HL-60 (cell line): ENCODE data around the gene CCDC17.

Source experiments
- GABPA ChIP-seq: IDR thresholded peaks from 2 replicates; pipeline ENCODE4 v1.6.1; 2012; ENCODE audit warnings: low read depth
- TF ChIP-seq, protein P1 (sequence below): IDR thresholded peaks from one replicate; pipeline ENCODE4 v1.5.1; 2011; ENCODE audit warnings: low read length, control low read depth, inconsistent platforms; ENCODE audit not compliant: insufficient read depth

DNA sequence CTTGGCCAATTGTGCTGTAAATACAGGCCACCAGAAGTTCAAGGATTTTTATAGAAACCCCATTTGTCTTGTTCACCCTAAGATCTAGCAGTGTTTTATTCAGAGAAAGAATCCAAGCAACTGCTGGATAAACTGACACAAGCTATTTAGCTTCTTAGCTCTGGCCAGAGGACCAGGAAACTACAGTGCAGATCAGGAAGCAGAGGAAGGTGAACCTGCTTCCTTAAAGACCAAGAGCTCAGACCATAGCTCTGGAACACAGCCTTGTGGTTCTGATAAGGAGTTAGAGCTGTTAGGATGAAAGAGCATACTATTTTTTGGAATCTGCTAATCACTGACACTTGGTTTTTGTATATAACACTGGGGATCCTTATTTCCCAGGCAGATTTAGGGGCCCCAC, 5.2 kb upstream of the CCDC17 start:
- TF ChIP-seq, protein P1, sequence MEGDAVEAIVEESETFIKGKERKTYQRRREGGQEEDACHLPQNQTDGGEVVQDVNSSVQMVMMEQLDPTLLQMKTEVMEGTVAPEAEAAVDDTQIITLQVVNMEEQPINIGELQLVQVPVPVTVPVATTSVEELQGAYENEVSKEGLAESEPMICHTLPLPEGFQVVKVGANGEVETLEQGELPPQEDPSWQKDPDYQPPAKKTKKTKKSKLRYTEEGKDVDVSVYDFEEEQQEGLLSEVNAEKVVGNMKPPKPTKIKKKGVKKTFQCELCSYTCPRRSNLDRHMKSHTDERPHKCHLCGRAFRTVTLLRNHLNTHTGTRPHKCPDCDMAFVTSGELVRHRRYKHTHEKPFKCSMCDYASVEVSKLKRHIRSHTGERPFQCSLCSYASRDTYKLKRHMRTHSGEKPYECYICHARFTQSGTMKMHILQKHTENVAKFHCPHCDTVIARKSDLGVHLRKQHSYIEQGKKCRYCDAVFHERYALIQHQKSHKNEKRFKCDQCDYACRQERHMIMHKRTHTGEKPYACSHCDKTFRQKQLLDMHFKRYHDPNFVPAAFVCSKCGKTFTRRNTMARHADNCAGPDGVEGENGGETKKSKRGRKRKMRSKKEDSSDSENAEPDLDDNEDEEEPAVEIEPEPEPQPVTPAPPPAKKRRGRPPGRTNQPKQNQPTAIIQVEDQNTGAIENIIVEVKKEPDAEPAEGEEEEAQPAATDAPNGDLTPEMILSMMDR: no peak
- TF ChIP-seq GABPA: no peak
